Stimulated activated CD8-positive, alpha-beta memory T cell treated with anti-CD3 and anti-CD28 coated beads, Interleukin-15, amount 100 ng/mL, for 48 hours (primary cell): ENCODE results near the gene KCNIP4.

Source experiments
- DNase-seq, 2 donors: peaks; one replicate each; pipeline ENCODE4 v3.0.0-alpha.2; 2020; ENCODE audit warnings: low read depth in 2 of 2

Gene KCNIP4

GRCh38 chr4:21692241-21692640 lies 256.3 kb downstream of the KCNIP4 start:
- no peak for DNase-seq

- DNase-seq, result no peak
Measured at GRCh38 chr4:21688596-21689265, 259.8 kb downstream of the KCNIP4 start.

GRCh38 chr4:21685911-21686310 lies 262.7 kb downstream of the KCNIP4 start:
- DNase-seq, result no peak

GRCh38 chr4:21680326-21680898 lies 268.2 kb downstream of the KCNIP4 start:
- no peak for DNase-seq

- DNase-seq, result no peak
Measured at GRCh38 chr4:21678711-21679110, 269.9 kb downstream of the KCNIP4 start.

- DNase-seq, result no peak
Measured at GRCh38 chr4:21677173-21677572, 271.4 kb downstream of the KCNIP4 start.

- DNase-seq, result no peak
Measured at GRCh38 chr4:21664355-21664754, 284.2 kb downstream of the KCNIP4 start.

GRCh38 chr4:21656832-21657231 lies 291.7 kb downstream of the KCNIP4 start:
- DNase-seq, result no peak

GRCh38 chr4:21655031-21655430 lies 293.5 kb downstream of the KCNIP4 start:
- DNase-seq, result no peak

GRCh38 chr4:21652508-21653231 lies 295.9 kb downstream of the KCNIP4 start:
- no peak for DNase-seq

- no peak for DNase-seq
Measured at GRCh38 chr4:21649391-21650090, 299.0 kb downstream of the KCNIP4 start.

GRCh38 chr4:21645776-21646175 lies 302.8 kb downstream of the KCNIP4 start:
- DNase-seq, result no peak

GRCh38 chr4:21641696-21642095 lies 306.9 kb downstream of the KCNIP4 start:
- DNase-seq, result no peak

- no peak for DNase-seq
Measured at GRCh38 chr4:21638171-21638725, 310.3 kb downstream of the KCNIP4 start.

GRCh38 chr4:21628916-21629610 lies 319.5 kb downstream of the KCNIP4 start:
- no peak for DNase-seq

- DNase-seq, result no peak
Measured at GRCh38 chr4:21628116-21628670, 320.4 kb downstream of the KCNIP4 start.

GRCh38 chr4:21625447-21625846 lies 323.1 kb downstream of the KCNIP4 start:
- DNase-seq, result no peak

GRCh38 chr4:21605006-21605405 lies 343.6 kb downstream of the KCNIP4 start:
- DNase-seq, result no peak

- DNase-seq, result no peak
Measured at GRCh38 chr4:21596521-21596920, 352.1 kb downstream of the KCNIP4 start.

GRCh38 chr4:21593671-21594001 lies 354.9 kb downstream of the KCNIP4 start:
- no peak for DNase-seq

- DNase-seq, result no peak
Measured at GRCh38 chr4:21592970-21593670, 355.5 kb downstream of the KCNIP4 start.
